ENCODE measurements around the gene MACROD2.
A peak's percentile ranks its signal among the peaks of the same experiment; 100 is the strongest.
"Not testable (repeated sequence)": the region's sequence is repeated elsewhere in the genome, so short reads cannot be mapped to it uniquely, and the experiment has no call there.

The MACROD2 gene

DNA sequence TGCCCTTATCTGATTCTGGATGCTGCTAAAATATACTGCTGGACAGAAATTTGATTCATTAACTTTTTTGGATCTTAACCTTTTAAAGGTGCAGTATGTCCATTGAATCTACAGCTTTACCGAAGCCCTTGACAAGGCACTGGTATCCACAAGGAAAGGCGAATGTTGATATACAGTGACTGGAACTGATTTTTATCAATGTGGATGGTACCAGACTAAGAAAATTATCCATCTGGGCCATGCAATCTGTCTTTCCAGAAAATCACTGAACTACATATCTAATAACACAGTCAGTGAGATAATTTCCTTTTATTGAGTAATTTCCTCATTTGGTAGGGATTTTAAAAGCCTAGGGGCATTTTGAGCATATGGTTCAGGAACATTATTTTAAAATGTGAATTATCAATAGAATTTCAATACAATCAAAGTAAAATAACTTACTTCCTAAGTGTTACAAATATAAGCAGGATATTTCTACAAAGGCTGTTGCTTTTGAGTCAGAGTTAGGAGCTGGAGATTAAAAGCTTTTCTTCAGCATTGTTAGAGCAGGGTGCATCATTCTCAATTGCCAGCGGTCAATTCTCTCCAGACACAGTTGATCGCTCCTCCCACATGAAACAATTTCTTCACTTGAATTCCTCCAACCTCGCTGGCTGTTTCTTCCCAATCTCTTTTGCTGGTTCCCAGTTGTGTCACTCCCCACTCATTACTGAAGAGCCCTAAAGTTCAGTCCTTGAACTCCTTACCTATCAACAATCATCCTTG is 927.4 kb downstream of the MACROD2 start:
- CTCF ChIA-PET, result interaction anchor here (0.5 to 0.6 kb wide), 2 partner anchors 28 to 594 kb away, joined by 4 to 8 read pairs; no protein-coding TSS in a partner anchor

GRCh38 chr20:14924433-14924832 is 929.1 kb downstream of the MACROD2 start:
- TF ChIP-seq, protein P1, sequence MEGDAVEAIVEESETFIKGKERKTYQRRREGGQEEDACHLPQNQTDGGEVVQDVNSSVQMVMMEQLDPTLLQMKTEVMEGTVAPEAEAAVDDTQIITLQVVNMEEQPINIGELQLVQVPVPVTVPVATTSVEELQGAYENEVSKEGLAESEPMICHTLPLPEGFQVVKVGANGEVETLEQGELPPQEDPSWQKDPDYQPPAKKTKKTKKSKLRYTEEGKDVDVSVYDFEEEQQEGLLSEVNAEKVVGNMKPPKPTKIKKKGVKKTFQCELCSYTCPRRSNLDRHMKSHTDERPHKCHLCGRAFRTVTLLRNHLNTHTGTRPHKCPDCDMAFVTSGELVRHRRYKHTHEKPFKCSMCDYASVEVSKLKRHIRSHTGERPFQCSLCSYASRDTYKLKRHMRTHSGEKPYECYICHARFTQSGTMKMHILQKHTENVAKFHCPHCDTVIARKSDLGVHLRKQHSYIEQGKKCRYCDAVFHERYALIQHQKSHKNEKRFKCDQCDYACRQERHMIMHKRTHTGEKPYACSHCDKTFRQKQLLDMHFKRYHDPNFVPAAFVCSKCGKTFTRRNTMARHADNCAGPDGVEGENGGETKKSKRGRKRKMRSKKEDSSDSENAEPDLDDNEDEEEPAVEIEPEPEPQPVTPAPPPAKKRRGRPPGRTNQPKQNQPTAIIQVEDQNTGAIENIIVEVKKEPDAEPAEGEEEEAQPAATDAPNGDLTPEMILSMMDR (conservative IDR thresholded peaks at IDR 0.05; ENCODE audit: low read depth), result no peak
- ChIA-PET CTCF (interaction anchor here (0.6 kb wide), 1 partner anchor 574 kb away, joined by 3 read pairs; no protein-coding TSS in a partner anchor), POLR2A (ENCODE audit: low non-redundant PET) (no interaction called here)
- H3K27ac ChIP-seq, result no peak overlapping the region
- DNase-seq (ENCODE audit: low spot score), result no peak

More for the DNA sequence above, 927.4 kb downstream of the MACROD2 start:
- POLR2A ChIA-PET (ENCODE audit: low non-redundant PET), result no interaction called here
- TF ChIP-seq, protein P1 (conservative IDR thresholded peaks at IDR 0.05; ENCODE audit: low read depth), result no peak
- H3K27ac ChIP-seq, result no peak overlapping the region
- no peak for DNase-seq (ENCODE audit: low spot score)

DNA sequence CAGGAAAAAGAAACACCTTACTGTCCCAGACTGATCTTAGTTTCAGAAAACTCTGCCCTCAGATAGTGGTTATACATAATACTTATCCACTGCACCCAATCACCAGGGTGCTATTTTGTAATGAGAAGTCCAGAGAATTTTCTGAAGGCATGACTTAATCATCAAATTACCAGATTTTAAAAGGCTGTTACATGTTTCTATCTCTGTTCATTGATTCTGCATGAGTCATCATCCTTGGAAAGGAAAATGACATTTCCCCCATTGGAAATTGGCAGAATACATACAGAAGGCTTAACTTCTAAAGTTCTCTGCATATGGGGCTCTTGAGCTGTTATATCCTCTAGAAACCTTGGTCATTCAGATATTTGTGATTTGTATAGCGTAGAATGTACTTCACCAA is 930.0 kb downstream of the MACROD2 start:
- TF ChIP-seq, protein P1 (conservative IDR thresholded peaks at IDR 0.05; ENCODE audit: low read depth), result no peak
- DNase-seq (ENCODE audit: low spot score), result peak; percentile 29
- POLR2A ChIA-PET (ENCODE audit: low non-redundant PET), result no interaction called here
- no peak overlapping the region for H3K27ac ChIP-seq
- CTCF ChIA-PET, result no interaction called here

- POLR2A ChIA-PET (ENCODE audit: low non-redundant PET); DNase-seq (ENCODE audit: low spot score); H3K27ac ChIP-seq: not testable (repeated sequence)
- CTCF ChIA-PET, result interaction anchor here (0.6 kb wide), 1 partner anchor 182 kb away, joined by 5 read pairs; no protein-coding TSS in a partner anchor
These were observed 931.1 kb downstream of the MACROD2 start for GRCh38 chr20:14926436-14926835.

DNA sequence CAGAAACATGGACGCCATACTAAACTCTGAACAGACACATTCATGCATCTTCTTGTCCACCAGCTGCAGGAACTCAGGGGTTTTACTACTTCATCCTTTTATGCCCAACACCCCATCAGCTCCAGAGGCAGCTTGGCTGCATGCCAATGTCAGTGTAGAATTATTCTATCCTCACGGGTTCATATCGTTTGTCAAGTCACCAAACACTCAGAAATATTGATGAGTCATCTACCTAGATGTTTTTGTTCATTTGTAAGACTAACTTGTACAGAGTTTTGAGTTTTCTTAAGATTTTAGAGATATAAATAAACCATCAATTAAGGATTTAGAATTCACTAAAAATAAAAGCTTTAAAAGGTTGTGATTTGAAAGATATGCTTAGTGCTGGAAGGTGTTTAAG is 932.8 kb downstream of the MACROD2 start:
- DNase-seq (ENCODE audit: low spot score), result peak; percentile 7
- TF ChIP-seq, protein P1 (conservative IDR thresholded peaks at IDR 0.05; ENCODE audit: low read depth), result no peak
- H3K27ac ChIP-seq, result no peak overlapping the region
- CTCF ChIA-PET, result no interaction called here
- POLR2A ChIA-PET (ENCODE audit: low non-redundant PET), result no interaction called here

- CTCF ChIA-PET, result no interaction called here
- DNase-seq (ENCODE audit: low spot score), result no peak
- TF ChIP-seq, protein P1 (conservative IDR thresholded peaks at IDR 0.05; ENCODE audit: low read depth), result no peak
- POLR2A ChIA-PET (ENCODE audit: low non-redundant PET), result no interaction called here
- no peak overlapping the region for H3K27ac ChIP-seq
These were observed 934.1 kb downstream of the MACROD2 start for GRCh38 chr20:14929388-14929787.

DNA sequence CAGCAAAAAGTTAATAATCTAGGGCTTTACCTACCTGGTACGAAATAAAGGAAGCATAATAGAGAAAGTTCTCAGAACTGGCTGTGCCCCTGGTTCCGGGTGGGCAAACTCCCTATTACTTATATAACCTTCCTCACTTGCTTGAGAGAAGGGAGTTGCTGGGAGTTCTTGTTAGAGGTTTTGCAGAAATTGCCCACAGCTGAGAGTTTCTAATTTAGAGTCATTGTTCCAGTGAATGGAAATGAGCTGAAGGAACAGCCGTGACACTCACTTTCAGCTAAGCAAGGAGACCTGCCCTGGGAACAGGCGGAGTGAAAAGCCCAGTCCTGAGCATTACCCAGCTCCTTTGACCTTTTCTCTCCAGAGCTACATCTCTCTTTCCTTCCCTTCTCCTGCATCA is 936.7 kb downstream of the MACROD2 start:
- no peak overlapping the region for H3K27ac ChIP-seq
- ChIA-PET CTCF (interaction anchor here (0.5 to 0.6 kb wide), 2 partner anchors 303 to 1765 kb away, joined by 4 read pairs; no protein-coding TSS in a partner anchor), POLR2A (ENCODE audit: low non-redundant PET) (no interaction called here)
- TF ChIP-seq, protein P1 (conservative IDR thresholded peaks at IDR 0.05; ENCODE audit: low read depth), result no peak
- DNase-seq (ENCODE audit: low spot score), result no peak
